Naive thymus-derived CD4-positive, alpha-beta T cell (primary cell): ENCODE measurements around the gene BPTF. TPM values are rescaled to one million over a fixed set of nuclear protein-coding genes. Genes with fewer than 3 reads are reported as not detected.
A peak's percentile ranks its signal among the peaks of the same experiment; 100 is the strongest.
"Not testable (repeated sequence)": the region's sequence is repeated elsewhere in the genome, so short reads cannot be mapped to it uniquely, and the experiment has no call there.

Experiments
- ATAC-seq: fragments of 150-1000 bp; cut with Tn5 transposase; 2 replicates; pipeline ENCODE4 v1.10.0; 2021; ENCODE audit warnings: mild to moderate bottlenecking, moderate library complexity
- CTCF ChIA-PET: fragments of 350-600 bp; sonication (Branson Sonifier 250); formaldehyde crosslinking; loops from one replicate; lab custom pipeline; 2021; ENCODE audit warnings: antibody characterized with exemption; lab: Charles Lee
- POLR2A ChIA-PET: fragments of 350-600 bp; sonication (Branson Sonifier 250); formaldehyde crosslinking; loops from one replicate; lab custom pipeline; 2021; ENCODE audit warnings: antibody characterized with exemption, inconsistent platforms; lab: Charles Lee
- DNase-seq, 9 donors: peaks; one replicate each; pipeline versions ENCODE4 v3.0.0 to v3.0.0-alpha.2; 2020 to 2022; ENCODE audit warnings: mixed read lengths in 1 of 9
- H3K27ac ChIP-seq: one replicate; pipeline ENCODE4 v1.7.0; 2013; ENCODE audit warnings: mild to moderate bottlenecking, low read depth, low read length, moderate library complexity
- H3K27me3 ChIP-seq, 2 donors: one replicate each; pipeline ENCODE4 v1.7.0; 2013; ENCODE audit warnings: low read length in 2 of 2, mild to moderate bottlenecking in 2 of 2, moderate library complexity in 2 of 2; ENCODE audit not compliant: control insufficient read depth in 2 of 2, insufficient read depth in 2 of 2
- H3K36me3 ChIP-seq, 3 experiments: 1 replicate in 2 of 3; 2 replicates in 1 of 3; pipeline ENCODE4 v1.7.0; 2013; ENCODE audit warnings: low read length in 3 of 3, mild to moderate bottlenecking in 3 of 3, moderate library complexity in 1 of 3; ENCODE audit not compliant: insufficient read depth in 3 of 3, control insufficient read depth in 2 of 3
- H3K4me1 ChIP-seq, 2 donors: one replicate each; pipeline ENCODE4 v1.7.0; 2013; ENCODE audit warnings: low read length in 2 of 2, mild to moderate bottlenecking in 2 of 2, moderate library complexity in 1 of 2; ENCODE audit not compliant: control insufficient read depth in 2 of 2, insufficient read depth in 2 of 2
- H3K4me3 ChIP-seq: 2 replicates; pipeline ENCODE4 v1.7.0; 2013; ENCODE audit warnings: mild to moderate bottlenecking, low read length
- H3K9me3 ChIP-seq, 3 experiments: 1 replicate in 2 of 3; 2 replicates in 1 of 3; pipeline ENCODE4 v1.7.0; 2013; ENCODE audit warnings: low read length in 3 of 3; ENCODE audit not compliant: control insufficient read depth in 2 of 3
- H3K27ac Mint-ChIP-seq, 9 donors: one replicate each; pipeline ENCODE4 v1.8.0; 2020 to 2022; ENCODE audit warnings: mixed read lengths in 9 of 9, mild to moderate bottlenecking in 8 of 9, moderate library complexity in 5 of 9, inconsistent platforms in 2 of 9
- H3K27me3 Mint-ChIP-seq, 5 donors: one replicate each; pipeline ENCODE4 v1.8.0; 2021 to 2022; ENCODE audit warnings: mixed read lengths in 5 of 5, mild to moderate bottlenecking in 1 of 5
- H3K36me3 Mint-ChIP-seq, 5 donors: one replicate each; pipeline ENCODE4 v1.8.0; 2020 to 2022; ENCODE audit warnings: mixed read lengths in 5 of 5, mild to moderate bottlenecking in 3 of 5, inconsistent platforms in 1 of 5
- H3K4me1 Mint-ChIP-seq, 7 donors: one replicate each; pipeline ENCODE4 v1.8.0; 2020 to 2022; ENCODE audit warnings: mixed read lengths in 7 of 7, mild to moderate bottlenecking in 3 of 7, inconsistent platforms in 1 of 7
- H3K4me3 Mint-ChIP-seq, 10 donors: one replicate each; pipeline ENCODE4 v1.8.0; 2020 to 2022; ENCODE audit warnings: mild to moderate bottlenecking in 10 of 10, mixed read lengths in 10 of 10, moderate library complexity in 6 of 10, inconsistent platforms in 2 of 10
- H3K9me3 Mint-ChIP-seq, 11 donors: one replicate each; pipeline ENCODE4 v1.8.0; 2020 to 2022; ENCODE audit warnings: mixed read lengths in 11 of 11, mild to moderate bottlenecking in 4 of 11, inconsistent platforms in 1 of 11, moderate library complexity in 1 of 11
- intact Hi-C, 2 donors: fragments of 100-400 bp; cut with micrococcal nuclease; formaldehyde crosslinking; loops; one replicate each; pipeline ENCODE4 v1.15.1; 2023
- polyA plus RNA-seq, 2 donors: library from polyadenylated mRNA; unstranded; fragments of 300-500 nt; fragmentation: Illumina TruSeq; gene quantifications; one replicate each; pipeline ENCODE4 v1.2.3, GENCODE V29; 2021
- total RNA-seq, 6 experiments: library from RNA in 5 of 6; stranded (reverse) in 5 of 6; gene quantifications; 1 replicate in 5 of 6; 2 replicates in 1 of 6; pipeline ENCODE4 v1.2.3 and lab custom pipeline; 2021 to 2026

Gene BPTF
- total and polyA plus RNA-seq, 7 experiments from 2014 or later = 16.0 to 219 (median 149) TPM

DNA sequence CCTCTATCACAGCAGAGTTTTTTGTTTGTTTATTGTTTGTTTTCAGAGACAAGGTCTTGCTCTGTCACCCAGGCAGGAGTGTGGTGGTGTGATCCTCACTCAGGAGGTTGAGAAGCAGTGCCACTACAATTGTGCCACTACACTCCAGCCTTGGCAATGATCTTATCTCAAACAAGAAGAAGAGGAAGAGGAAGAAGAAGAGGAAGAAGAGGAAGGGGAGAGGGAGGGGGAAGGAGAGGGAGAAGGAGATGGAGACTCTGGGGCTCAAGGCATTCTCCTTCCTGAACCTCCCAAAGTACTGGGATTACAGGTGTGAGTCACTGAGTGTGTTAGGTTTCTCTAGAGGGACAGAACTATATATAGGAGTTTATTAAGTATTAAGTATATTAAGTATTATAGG is 188.1 kb downstream of the BPTF start:
- H3K4me3 ChIP-seq = no peak overlapping the region
- H3K27me3 ChIP-seq = no peaks in the 10 kb centered on the region
- no peak for DNase-seq
- H3K27me3 Mint-ChIP-seq = peaks cover 0 to 22% (median 0%) of the 10 kb centered on the region in 5 donors
- H3K27ac Mint-ChIP-seq = no peak overlapping the region
- no peak overlapping the region for H3K27ac ChIP-seq
- ChIA-PET POLR2A (no interaction called here), CTCF (no interaction called here)
- H3K4me3 Mint-ChIP-seq = no peak overlapping the region
- ATAC-seq = no peak
- intact Hi-C loops = no loop called here
- H3K36me3 Mint-ChIP-seq = no peaks in the 10 kb centered on the region
- peaks cover 2 to 16% (median 8%) of the 10 kb centered on the region in 7 donors for H3K4me1 Mint-ChIP-seq
- H3K9me3 Mint-ChIP-seq = no peaks in the 10 kb centered on the region
- no peaks in the 10 kb centered on the region for H3K9me3 ChIP-seq
- peaks cover 0 to 4% of the 10 kb centered on the region in 2 donors for H3K4me1 ChIP-seq
- no peaks in the 10 kb centered on the region for H3K36me3 ChIP-seq

DNA sequence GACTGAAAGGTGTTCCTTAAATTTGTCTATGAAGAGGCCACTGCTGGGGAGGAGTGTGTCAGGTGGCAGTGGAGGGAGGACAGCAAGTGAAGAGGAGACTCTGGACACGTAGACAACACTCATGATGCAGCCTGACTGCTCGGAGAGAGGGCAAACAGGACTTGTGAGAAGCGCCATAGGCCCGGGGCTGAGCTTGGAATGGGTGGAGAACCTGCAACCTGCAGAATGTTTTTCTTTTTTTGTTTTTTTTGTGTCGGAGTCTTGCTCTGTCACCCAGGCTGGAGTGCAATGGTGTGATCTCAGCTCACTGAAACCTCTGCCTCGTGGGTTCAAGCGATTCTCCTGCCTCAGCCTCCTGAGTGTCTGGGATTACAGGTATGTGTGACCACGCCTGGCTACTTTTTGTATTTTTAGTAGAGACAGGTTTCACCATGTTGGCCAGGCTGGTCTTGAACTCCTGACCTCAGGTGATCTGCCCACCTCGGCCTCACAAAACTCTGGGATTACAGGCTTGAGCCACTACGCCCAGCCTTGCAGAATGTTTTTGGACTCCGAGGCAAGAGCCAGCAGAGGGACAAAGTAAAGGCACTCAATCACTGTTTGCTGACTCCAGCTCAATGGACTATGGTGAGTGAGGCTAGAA is 189.9 kb downstream of the BPTF start:
- Mint-ChIP-seq H3K36me3 (peaks cover 0 to 3% (median 0%) of the 10 kb centered on the region in 5 donors), H3K9me3 (peaks cover 0 to 7% (median 0%) of the 10 kb centered on the region in 11 donors), H3K27me3 (peaks cover 0 to 18% (median 0%) of the 10 kb centered on the region in 5 donors), H3K4me1 (peaks cover 9 to 24% (median 16%) of the 10 kb centered on the region in 7 donors), H3K27ac (peak overlapping the region in 3 of 9 donors; percentile 4 to 66 (median 24)), H3K4me3 (peak overlapping the region in 1 of 10 donors; percentile 37)
- intact Hi-C loops = no loop called here
- ATAC-seq = no peak
- Histone ChIP-seq H3K4me1 (peaks cover 0 to 14% of the 10 kb centered on the region in 2 donors), H3K36me3 (no peaks in the 10 kb centered on the region), H3K9me3 (no peaks in the 10 kb centered on the region), H3K27ac (no peak overlapping the region), H3K27me3 (no peaks in the 10 kb centered on the region), H3K4me3 (no peak overlapping the region)
- CTCF ChIA-PET = interaction anchor here (0.6 kb wide), 1 partner anchor 12 kb away, joined by 3 read pairs; no protein-coding TSS in a partner anchor
- DNase-seq = no peak
- POLR2A ChIA-PET = no interaction called here

DNA sequence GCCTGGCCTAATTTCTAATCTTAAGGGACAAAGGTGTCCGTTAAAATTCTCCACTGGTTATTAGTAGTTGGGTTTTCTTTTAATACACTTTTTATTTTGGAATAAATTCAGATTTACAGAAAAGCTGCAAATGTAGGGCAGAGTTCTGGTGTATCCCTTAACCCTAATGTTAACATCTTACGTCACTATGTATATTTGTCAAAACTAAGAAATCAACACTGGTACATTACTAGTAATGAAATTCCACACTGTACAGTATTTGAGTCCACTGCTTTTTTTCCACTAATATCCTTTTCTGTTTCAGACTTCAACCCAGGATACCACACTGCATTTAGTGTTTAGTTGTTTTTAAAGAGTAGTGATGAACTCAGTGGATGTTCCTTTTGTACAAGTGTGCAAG is 191.5 kb downstream of the BPTF start:
- POLR2A ChIA-PET = interaction anchor here (0.6 kb wide), 1 partner anchor 29 kb away, joined by 4 read pairs; no protein-coding TSS in a partner anchor
- peak overlapping the region in 1 of 9 donors; percentile 45 for H3K27ac Mint-ChIP-seq
- no peak overlapping the region for H3K4me3 ChIP-seq
- H3K27me3 Mint-ChIP-seq = peaks cover 0 to 16% (median 0%) of the 10 kb centered on the region in 5 donors
- no peaks in the 10 kb centered on the region for H3K9me3 ChIP-seq
- no peak overlapping the region for H3K4me3 Mint-ChIP-seq
- ATAC-seq = no peak
- peaks cover 0 to 13% (median 0%) of the 10 kb centered on the region in 11 donors for H3K9me3 Mint-ChIP-seq
- no peaks in the 10 kb centered on the region for H3K36me3 ChIP-seq
- H3K36me3 Mint-ChIP-seq = peaks cover 0 to 3% (median 0%) of the 10 kb centered on the region in 5 donors
- DNase-seq = no peak
- CTCF ChIA-PET = no interaction called here
- no peak overlapping the region for H3K27ac ChIP-seq
- H3K4me1 Mint-ChIP-seq = peaks cover 10 to 25% (median 18%) of the 10 kb centered on the region in 7 donors
- no peaks in the 10 kb centered on the region for H3K27me3 ChIP-seq
- H3K4me1 ChIP-seq = peaks cover 6 to 10% of the 10 kb centered on the region in 2 donors
- intact Hi-C loops = no loop called here

DNA sequence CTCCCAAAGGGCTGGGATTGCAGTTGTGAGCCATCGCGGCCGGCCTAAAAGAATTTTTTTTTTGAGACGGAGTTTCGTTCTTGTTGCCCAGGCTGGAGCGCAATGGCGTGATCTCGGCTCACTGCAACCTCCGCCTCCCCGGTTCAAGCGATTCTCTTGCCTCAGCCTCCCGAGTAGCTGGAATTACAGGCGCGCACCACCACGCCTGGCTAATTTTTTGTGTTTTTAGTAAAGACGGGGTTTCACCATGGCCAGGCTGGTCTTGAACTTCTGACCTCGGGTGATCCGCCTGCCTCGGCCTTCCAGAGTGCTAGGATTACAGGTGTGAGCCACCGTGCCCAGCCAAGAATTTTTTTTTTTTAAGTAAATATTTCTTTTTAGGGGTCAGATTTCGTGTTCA is 193.2 kb downstream of the BPTF start:
- H3K36me3 ChIP-seq, intact Hi-C loops, ATAC-seq, H3K4me3 ChIP-seq, POLR2A ChIA-PET, DNase-seq, H3K36me3 Mint-ChIP-seq, CTCF ChIA-PET, H3K27me3 ChIP-seq, H3K27ac Mint-ChIP-seq, H3K9me3 ChIP-seq, H3K27ac ChIP-seq: not testable (repeated sequence)
- peaks cover 6 to 10% of the 10 kb centered on the region in 2 donors for H3K4me1 ChIP-seq
- Mint-ChIP-seq H3K9me3 (peaks cover 0 to 13% (median 0%) of the 10 kb centered on the region in 11 donors), H3K27me3 (peaks cover 0 to 16% (median 0%) of the 10 kb centered on the region in 5 donors), H3K4me3 (peak overlapping the region in 1 of 10 donors; percentile 6), H3K4me1 (peaks cover 10 to 25% (median 18%) of the 10 kb centered on the region in 7 donors)

DNA sequence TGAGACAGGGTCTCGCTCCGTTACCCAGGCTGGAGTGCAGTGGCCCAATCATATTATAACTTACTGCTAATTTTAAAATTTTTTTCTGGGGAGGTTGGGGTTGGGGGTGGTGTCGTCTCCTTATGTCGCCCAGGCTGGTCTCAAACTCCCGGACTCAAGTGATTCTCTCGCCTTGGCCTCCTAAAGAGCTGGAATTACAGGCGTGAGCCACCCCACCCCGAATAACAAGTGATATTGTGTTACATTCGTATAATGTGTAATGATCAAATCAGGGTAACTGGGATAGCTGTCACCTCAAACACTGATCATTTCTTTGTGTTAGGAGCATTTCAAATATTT is 194.0 kb downstream of the BPTF start:
- Histone ChIP-seq H3K4me3 (peak overlapping the region; percentile 79), H3K36me3 (no peaks in the 10 kb centered on the region), H3K27me3 (no peaks in the 10 kb centered on the region), H3K27ac (no peak overlapping the region), H3K4me1 (peaks cover 6 to 10% of the 10 kb centered on the region in 2 donors), H3K9me3 (no peaks in the 10 kb centered on the region)
- Mint-ChIP-seq H3K36me3 (peaks cover 0 to 3% (median 0%) of the 10 kb centered on the region in 5 donors), H3K4me3 (peak overlapping the region; percentile 85 to 95 (median 89)), H3K27ac (peak overlapping the region in 8 of 9 donors; percentile 89 to 100 (median 98)), H3K9me3 (peaks cover 0 to 13% (median 0%) of the 10 kb centered on the region in 11 donors), H3K4me1 (peaks cover 10 to 25% (median 18%) of the 10 kb centered on the region in 7 donors), H3K27me3 (peaks cover 0 to 13% (median 0%) of the 10 kb centered on the region in 5 donors)
- no peak for ATAC-seq
- CTCF ChIA-PET = no interaction called here
- intact Hi-C loops = loop anchor here in 1 of 2 donors (1.0 kb wide), 1 partner anchor 26 kb away; no protein-coding TSS in a partner anchor
- DNase-seq = no peak
- POLR2A ChIA-PET = interaction anchor here (0.6 to 1.3 kb wide), 3 partner anchors 18 to 302 kb away, joined by 3 to 6 read pairs (median 5); partner anchors contain the start of gene NOL11

DNA sequence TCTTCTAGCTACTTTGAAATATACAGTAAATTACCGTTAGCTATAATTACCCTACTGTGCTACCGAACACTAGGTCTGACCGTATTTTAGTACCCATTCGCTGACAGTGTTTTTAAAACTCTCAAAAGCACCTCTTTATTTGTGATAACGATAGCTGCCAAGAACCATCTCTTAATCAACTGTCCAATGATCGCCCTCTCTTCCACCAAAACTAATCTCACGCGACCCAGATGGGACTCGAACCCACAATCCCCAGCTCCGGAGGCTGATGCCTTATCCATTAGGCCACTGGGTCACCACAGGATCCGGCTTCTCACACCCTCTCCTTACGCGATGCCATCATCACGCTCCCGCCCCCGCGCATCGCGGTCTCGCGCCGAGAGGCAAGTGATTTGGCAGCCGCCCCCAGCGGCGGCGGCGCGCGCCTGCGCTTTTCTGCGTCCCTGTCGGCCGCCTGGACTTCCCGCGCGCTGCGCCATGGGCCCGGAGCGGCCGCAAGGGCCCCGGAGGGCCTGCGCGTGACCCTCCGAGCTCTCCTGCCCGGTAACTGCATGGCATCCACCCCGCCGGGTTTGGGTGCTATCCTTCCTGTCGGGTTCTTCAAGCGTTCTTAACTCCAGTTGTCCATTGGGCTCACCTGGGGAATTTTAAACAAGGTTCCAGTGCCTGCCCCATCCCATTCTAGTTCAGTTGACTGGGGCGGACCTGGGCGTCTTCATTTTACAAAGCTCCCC is 194.5 kb downstream of the BPTF start:
- peak; percentile 88 to 100 (median 94) for DNase-seq
- Histone ChIP-seq H3K4me3 (peak overlapping the region; percentile 79), H3K27me3 (no peaks in the 10 kb centered on the region), H3K9me3 (no peaks in the 10 kb centered on the region), H3K27ac (peak overlapping the region; percentile 79), H3K36me3 (no peaks in the 10 kb centered on the region), H3K4me1 (peaks cover 6 to 10% of the 10 kb centered on the region in 2 donors)
- Mint-ChIP-seq H3K4me3 (peak overlapping the region; percentile 85 to 95 (median 89)), H3K27ac (peak overlapping the region; percentile 89 to 100 (median 98)), H3K4me1 (peaks cover 10 to 25% (median 17%) of the 10 kb centered on the region in 7 donors), H3K9me3 (peaks cover 0 to 13% (median 0%) of the 10 kb centered on the region in 11 donors), H3K27me3 (peaks cover 0 to 9% (median 0%) of the 10 kb centered on the region in 5 donors), H3K36me3 (peaks cover 0 to 3% (median 0%) of the 10 kb centered on the region in 5 donors)
- ChIA-PET POLR2A (interaction anchor here (0.6 to 1.3 kb wide), 4 partner anchors 16 to 302 kb away, joined by 3 to 6 read pairs (median 4); partner anchors contain the start of genes KPNA2 and NOL11), CTCF (interaction anchor here (0.8 kb wide), 1 partner anchor 11 kb away, joined by 4 read pairs; no protein-coding TSS in a partner anchor)
- ATAC-seq = peak; percentile 96
- intact Hi-C loops = loop anchor here (1.0 to 5.0 kb wide), 4 partner anchors 9 to 1307 kb away; partner anchors contain the start of genes KPNA2 (in 2 of the 2) and ABCA5 (in 1 of the 2)
